ENCODE results near the gene ANAPC10. TPM values are rescaled to one million over a fixed set of nuclear protein-coding genes. Genes with fewer than 3 reads are reported as not detected.
"Not testable (repeated sequence)": the region's sequence is repeated elsewhere in the genome, so short reads cannot be mapped to it uniquely, and the experiment has no call there.

The ANAPC10 gene
- total RNA-seq, 1 donor: 19.1 TPM

DNA sequence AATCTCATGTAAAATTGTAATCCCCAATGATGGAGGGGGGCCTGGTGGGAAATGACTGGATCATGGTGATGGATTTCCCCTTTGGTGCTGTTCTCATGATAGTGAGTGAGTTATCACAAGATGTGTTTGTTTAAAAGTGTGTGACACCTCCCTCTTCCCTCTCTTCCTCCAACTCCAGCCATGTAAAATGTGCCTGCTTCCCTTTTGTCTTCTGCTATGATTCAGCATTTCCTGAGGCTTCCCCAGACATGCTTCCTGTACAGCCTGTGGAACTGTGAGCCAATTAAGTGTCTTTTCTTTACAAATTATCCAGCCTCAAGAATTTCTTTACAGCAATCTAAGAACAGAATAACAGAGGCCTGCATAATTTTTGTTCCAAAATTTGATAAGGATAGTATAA lies 85.2 kb downstream of the ANAPC10 start:
- DNase-seq (ENCODE audit: low read depth in 2 of 3, low spot score in 2 of 3): peak in 2 of 3 donors; percentile 27 to 42

GRCh38 chr4:145011636-145012035 lies 86.4 kb downstream of the ANAPC10 start:
- DNase-seq (ENCODE audit: low read depth in 2 of 3, low spot score in 2 of 3): no peak

GRCh38 chr4:145010315-145010714 lies 87.7 kb downstream of the ANAPC10 start:
- not testable (repeated sequence) for DNase-seq (ENCODE audit: low read depth in 2 of 3, low spot score in 2 of 3)

- DNase-seq (ENCODE audit: low read depth in 2 of 3, low spot score in 2 of 3): no peak
Observed at GRCh38 chr4:145003675-145004074, 94.3 kb downstream of the ANAPC10 start.

DNA sequence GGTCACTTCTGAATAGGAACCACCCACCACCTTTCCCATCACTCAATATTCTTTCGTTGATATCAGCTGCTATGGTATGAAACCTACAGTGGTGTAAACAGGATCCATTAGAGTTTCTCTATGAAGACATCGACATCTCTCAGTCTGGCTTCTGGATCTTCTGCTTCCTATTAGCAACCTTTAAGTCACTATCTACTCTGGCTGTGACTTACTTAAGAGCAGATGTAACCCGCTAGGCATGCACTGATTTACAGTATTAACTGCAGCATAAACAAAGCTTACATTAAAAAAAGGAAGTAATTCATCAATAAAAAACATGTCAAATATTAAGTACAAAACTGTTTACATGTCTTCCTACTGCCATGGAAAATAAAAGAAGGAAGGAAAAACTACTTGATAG lies 96.4 kb downstream of the ANAPC10 start:
- no peak for DNase-seq (ENCODE audit: low read depth in 2 of 3, low spot score in 2 of 3)

DNA sequence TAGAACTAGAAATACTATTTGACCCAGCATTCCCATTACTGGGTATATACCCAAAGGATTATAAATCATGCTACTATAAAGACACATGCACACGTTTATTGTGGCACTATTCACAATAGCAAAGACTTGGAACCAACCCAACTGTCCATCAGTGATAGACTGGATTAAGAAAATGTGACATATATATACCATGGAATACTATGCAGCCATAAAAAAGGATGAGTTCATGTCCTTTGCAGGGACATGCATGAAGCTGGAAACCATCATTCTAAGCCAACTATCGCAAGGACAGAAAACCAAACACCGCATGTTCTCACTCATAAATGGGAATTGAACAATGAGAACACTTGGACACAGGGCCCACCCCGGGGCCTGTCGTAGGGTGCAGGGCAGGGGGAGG lies 97.3 kb downstream of the ANAPC10 start:
- DNase-seq (ENCODE audit: low read depth in 2 of 3, low spot score in 2 of 3): not testable (repeated sequence)

- DNase-seq (ENCODE audit: low read depth in 2 of 3, low spot score in 2 of 3): no peak
Observed at GRCh38 chr4:144989306-144989705, 108.7 kb downstream of the ANAPC10 start.

- DNase-seq (ENCODE audit: low read depth in 2 of 3, low spot score in 2 of 3): no peak
Observed at GRCh38 chr4:144985531-144985930, 112.5 kb downstream of the ANAPC10 start.

- DNase-seq (ENCODE audit: low read depth in 2 of 3, low spot score in 2 of 3): no peak
Observed at GRCh38 chr4:144985014-144985413, 113.0 kb downstream of the ANAPC10 start.

DNA sequence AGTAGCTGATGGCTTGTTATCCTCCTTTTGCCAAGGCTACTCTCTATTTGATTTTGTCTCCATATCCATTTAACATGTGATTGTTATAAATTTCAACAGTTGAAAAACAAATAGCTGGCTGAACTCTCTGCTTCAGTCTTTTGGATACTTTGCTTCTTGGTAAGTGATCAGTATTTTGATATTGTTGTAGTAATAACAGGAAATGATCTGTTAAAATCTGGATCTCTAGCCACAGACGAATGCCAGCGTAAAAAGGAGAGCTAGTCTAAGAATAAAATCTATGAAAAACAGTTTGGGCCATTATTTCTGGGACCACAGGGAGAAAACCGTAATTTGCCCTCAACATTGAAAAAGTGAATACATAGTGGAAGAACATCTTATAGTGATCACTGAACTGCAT lies 113.8 kb downstream of the ANAPC10 start:
- DNase-seq (ENCODE audit: low read depth in 2 of 3, low spot score in 2 of 3): no peak

DNA sequence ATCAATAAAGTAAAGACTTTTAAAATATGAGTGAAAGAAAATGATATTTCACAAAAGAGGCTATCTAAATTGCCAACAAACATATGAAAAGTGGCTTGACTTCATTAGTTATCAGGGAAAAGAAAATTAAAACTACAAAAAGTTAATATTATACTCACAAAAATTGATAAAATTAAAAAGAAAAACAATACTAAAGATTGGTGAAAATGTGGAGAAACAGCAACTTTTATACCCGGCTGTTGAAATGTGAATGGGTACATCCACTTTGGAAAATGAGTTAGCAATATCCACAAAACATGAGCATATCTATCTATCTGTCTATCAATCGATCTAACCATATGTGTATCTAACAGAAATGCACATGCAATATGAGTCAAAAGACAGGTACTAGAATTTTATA lies 122.3 kb downstream of the ANAPC10 start:
- DNase-seq (ENCODE audit: low read depth in 2 of 3, low spot score in 2 of 3): no peak

- DNase-seq (ENCODE audit: low read depth in 2 of 3, low spot score in 2 of 3): no peak
Observed at GRCh38 chr4:144970597-144970996, 127.4 kb downstream of the ANAPC10 start.

GRCh38 chr4:144969821-144970220 lies 128.2 kb downstream of the ANAPC10 start:
- DNase-seq (ENCODE audit: low read depth in 2 of 3, low spot score in 2 of 3): no peak

- DNase-seq (ENCODE audit: low read depth in 2 of 3, low spot score in 2 of 3): no peak
Observed at GRCh38 chr4:144968606-144969005, 129.4 kb downstream of the ANAPC10 start.

DNA sequence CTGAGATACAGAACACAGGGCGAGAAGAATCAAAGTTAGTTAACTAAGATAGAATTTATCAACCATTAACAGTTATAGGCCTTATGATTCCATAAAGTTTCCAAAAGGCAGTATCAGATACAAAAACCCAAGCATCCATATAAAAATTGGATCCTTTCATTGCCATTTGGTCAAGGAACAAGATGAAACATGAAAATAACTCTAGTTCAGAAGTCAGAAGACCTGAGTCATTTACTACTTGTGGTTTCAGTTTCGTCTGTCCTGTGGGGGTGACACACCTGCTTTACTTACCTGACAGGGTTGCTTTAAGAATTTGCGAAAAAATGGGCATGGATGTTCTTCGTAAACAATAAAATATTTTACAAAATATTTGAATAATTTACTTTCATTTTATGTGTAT lies 130.8 kb downstream of the ANAPC10 start:
- no peak for DNase-seq (ENCODE audit: low read depth in 2 of 3, low spot score in 2 of 3)

GRCh38 chr4:144962300-144962699 lies 135.7 kb downstream of the ANAPC10 start:
- no peak for DNase-seq (ENCODE audit: low read depth in 2 of 3, low spot score in 2 of 3)

DNA sequence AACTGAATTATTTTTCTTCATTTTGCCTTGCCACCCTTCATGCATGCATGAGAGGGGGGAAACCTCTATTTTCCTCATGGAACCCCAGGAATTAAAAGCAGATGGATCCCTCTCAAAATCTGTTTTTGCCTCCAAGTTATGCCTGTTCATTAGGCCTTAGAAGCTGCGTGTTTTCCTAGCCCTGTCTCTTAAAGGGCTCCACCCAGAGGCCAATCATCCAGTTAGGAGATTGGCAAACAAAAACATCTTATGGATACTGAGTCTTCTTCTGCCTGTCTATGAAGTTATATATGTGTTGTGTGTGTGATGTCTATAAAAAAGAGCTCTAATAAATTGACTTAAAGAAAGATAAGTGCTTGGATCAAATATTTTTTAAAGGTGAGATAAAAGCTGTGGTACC lies 142.9 kb downstream of the ANAPC10 start:
- DNase-seq (ENCODE audit: low read depth in 2 of 3, low spot score in 2 of 3): no peak

DNA sequence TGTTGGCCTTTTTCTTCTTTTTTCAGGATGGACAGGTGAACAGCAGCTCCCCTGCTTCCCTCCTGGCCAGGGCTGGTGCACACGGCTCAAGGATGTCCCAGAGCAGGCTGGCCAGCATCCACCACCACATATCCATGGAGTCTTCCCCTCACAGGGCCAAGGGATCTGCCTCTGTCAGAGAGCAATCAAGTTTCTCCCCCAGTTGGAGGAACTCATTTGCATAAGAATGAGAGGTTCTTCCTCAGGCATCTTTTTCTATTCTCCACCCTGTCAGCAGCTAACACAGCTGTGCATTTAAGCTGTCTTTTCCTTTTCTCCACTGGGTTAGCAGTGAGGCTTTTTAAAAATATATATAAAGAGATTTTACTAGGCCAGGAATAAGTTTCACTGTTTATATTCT lies 143.8 kb downstream of the ANAPC10 start:
- DNase-seq (ENCODE audit: low read depth in 2 of 3, low spot score in 2 of 3): no peak

DNA sequence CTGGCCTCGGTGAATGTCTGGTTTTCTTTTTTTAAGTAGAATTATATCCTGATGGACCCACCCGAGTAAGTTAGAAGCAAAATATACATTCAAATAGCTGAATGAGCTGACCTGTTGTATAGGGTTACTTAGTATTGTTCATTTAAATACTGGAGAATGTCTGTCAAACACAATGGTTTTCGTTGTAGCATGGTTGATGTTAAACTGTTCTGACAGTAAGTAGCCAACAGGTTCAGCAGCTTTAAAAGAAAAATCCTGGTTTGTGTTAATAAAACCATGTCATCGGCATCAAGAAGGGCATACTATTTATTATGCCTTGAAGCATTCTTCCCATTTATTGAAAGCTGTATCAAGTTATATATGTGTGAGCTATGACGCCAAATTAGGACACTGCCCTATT lies 149.6 kb downstream of the ANAPC10 start:
- no peak for DNase-seq (ENCODE audit: low read depth in 2 of 3, low spot score in 2 of 3)

GRCh38 chr4:144948009-144948408 lies 150.0 kb downstream of the ANAPC10 start:
- DNase-seq (ENCODE audit: low read depth in 2 of 3, low spot score in 2 of 3): no peak

Data from hematopoietic multipotent progenitor cell (in vitro differentiated cells).